Neural cell (in vitro differentiated cells): ENCODE results near the gene INSM1. TPM values are rescaled to one million over a fixed set of nuclear protein-coding genes. Genes with fewer than 3 reads are reported as not detected.
"Not testable (repeated sequence)": the region's sequence is repeated elsewhere in the genome, so short reads cannot be mapped to it uniquely, and the experiment has no call there.

Experiments used
- H2AFZ ChIP-seq: fragments of 200-600, 300-800 bp; sonication (generic), shearing (Covaris generic); 2 replicates; pipeline ENCODE4 v1.6.0; 2014; ENCODE audit warnings: low read depth, mild to moderate bottlenecking, antibody characterized with exemption, low read length, moderate library complexity
- H3F3A ChIP-seq: fragments of 200-600 bp; shearing (Covaris generic); 2 replicates; pipeline ENCODE4 v1.6.1; 2016; ENCODE audit warnings: mild to moderate bottlenecking, moderate library complexity, mixed read lengths, antibody characterized with exemption, low read length; ENCODE audit not compliant: insufficient read depth, poor library complexity, severe bottlenecking
- H3K27ac ChIP-seq: fragments of 200-600, 300-800 bp; sonication (generic), shearing (Covaris generic); 2 replicates; pipeline ENCODE4 v1.5.1; 2014; ENCODE audit warnings: mild to moderate bottlenecking, low read length, moderate library complexity
- H3K27me3 ChIP-seq: fragments of 300-800, 200-600 bp; sonication (generic), shearing (Covaris generic); 2 replicates; pipeline ENCODE4 v1.6.0; 2014; ENCODE audit warnings: mild to moderate bottlenecking, low read depth, low read length, moderate library complexity; ENCODE audit not compliant: insufficient read depth
- H3K36me3 ChIP-seq: fragments of 300-800, 200-600 bp; sonication (generic), shearing (Covaris generic); 2 replicates; pipeline ENCODE4 v1.5.1; 2014; ENCODE audit warnings: mild to moderate bottlenecking, antibody characterized with exemption, low read length, moderate library complexity; ENCODE audit not compliant: insufficient read depth
- H3K4me2 ChIP-seq: fragments of 300-800, 200-600 bp; sonication (generic), shearing (Covaris generic); 2 replicates; pipeline ENCODE4 v1.6.0; 2014; ENCODE audit warnings: mild to moderate bottlenecking, low read length
- H3K4me3 ChIP-seq: fragments of 300-800, 200-600 bp; sonication (generic), shearing (Covaris generic); 2 replicates; pipeline ENCODE4 v1.5.1; 2014; ENCODE audit warnings: mild to moderate bottlenecking, low read length, moderate library complexity
- H3K79me2 ChIP-seq: fragments of 200-600 bp; shearing (Covaris generic); replicated peaks from 2 replicates; pipeline ENCODE4 v1.6.0; 2014; ENCODE audit warnings: mild to moderate bottlenecking, low read length, moderate library complexity; ENCODE audit not compliant: insufficient read depth
- H3K9ac ChIP-seq: fragments of 300-800, 200-600 bp; sonication (generic), shearing (Covaris generic); 2 replicates; pipeline ENCODE4 v1.6.1; 2016; ENCODE audit warnings: mild to moderate bottlenecking, low read length, mixed read lengths
- H3K9me2 ChIP-seq: fragments of 200-600 bp; shearing (Covaris generic); 2 replicates; pipeline ENCODE4 v1.6.1; 2016; ENCODE audit warnings: mild to moderate bottlenecking, low read length, mixed read lengths; ENCODE audit not compliant: insufficient read depth
- H3K9me3 ChIP-seq: fragments of 200-600, 300-800 bp; sonication (generic), shearing (Covaris generic); 2 replicates; pipeline ENCODE4 v1.6.1; 2016; ENCODE audit warnings: mild to moderate bottlenecking, mixed run types, low read length, moderate library complexity, mixed read lengths
- H4K20me1 ChIP-seq: fragments of 200-600 bp; shearing (Covaris generic); 2 replicates; pipeline ENCODE4 v1.6.1; 2016; ENCODE audit warnings: mild to moderate bottlenecking, mixed run types; ENCODE audit not compliant: insufficient read depth
- EP300 ChIP-seq: fragments of 450-650 bp; conservative IDR thresholded peaks from 2 replicates; pipeline ENCODE4 v1.6.1; 2014; ENCODE audit warnings: antibody characterized with exemption, mild to moderate bottlenecking, moderate library complexity; ENCODE audit not compliant: poor library complexity, severe bottlenecking
- EZH2 ChIP-seq: fragments of 200-600, 300-800 bp; shearing (Covaris generic), sonication (generic); IDR thresholded peaks from 2 replicates; pipeline ENCODE4 v1.6.1; 2014; ENCODE audit warnings: antibody characterized with exemption, low read length, borderline replicate concordance, mild to moderate bottlenecking; ENCODE audit not compliant: insufficient read depth, poor library complexity, severe bottlenecking
- MXI1 ChIP-seq: fragments of 450-650 bp; conservative IDR thresholded peaks from 2 replicates; pipeline ENCODE4 v1.6.1; 2014; ENCODE audit warnings: antibody characterized with exemption, mild to moderate bottlenecking; ENCODE audit not compliant: poor library complexity, severe bottlenecking
- POLR2AphosphoS5 ChIP-seq: IDR thresholded peaks from 2 replicates; pipeline ENCODE4 v1.6.1; 2012
- RAD21 ChIP-seq: fragments of 450-650 bp; conservative IDR thresholded peaks from 2 replicates; pipeline ENCODE4 v1.6.1; 2014; ENCODE audit warnings: antibody characterized with exemption, mild to moderate bottlenecking, moderate library complexity
- SMC3 ChIP-seq: fragments of 450-650 bp; conservative IDR thresholded peaks from 2 replicates; pipeline ENCODE4 v1.6.1; 2014; ENCODE audit warnings: antibody characterized with exemption, mild to moderate bottlenecking, moderate library complexity; ENCODE audit not compliant: poor library complexity
- TAF1 ChIP-seq: IDR thresholded peaks from 2 replicates; pipeline ENCODE4 v1.6.1; 2012; ENCODE audit warnings: low read depth
- polyA plus RNA-seq: library from polyadenylated mRNA; depleted of rRNA; stranded (reverse); fragments of >200 nt; gene quantifications from 2 replicates; pipeline ENCODE4 v1.2.3, GENCODE V29; 2014
- TF ChIP-seq, protein P1 (sequence below): fragments of 450-650 bp; IDR thresholded peaks from 2 replicates; pipeline ENCODE4 v1.5.1; 2014; ENCODE audit warnings: antibody characterized with exemption, mild to moderate bottlenecking, moderate library complexity; ENCODE audit not compliant: poor library complexity, severe bottlenecking
- TF ChIP-seq, protein P2 (sequence below): IDR thresholded peaks from 2 replicates; pipeline ENCODE4 v1.6.1; 2012; ENCODE audit warnings: borderline replicate concordance

INSM1 gene
- polyA plus RNA-seq, 1 donor from 2014 or later, result 8.6 TPM

DNA sequence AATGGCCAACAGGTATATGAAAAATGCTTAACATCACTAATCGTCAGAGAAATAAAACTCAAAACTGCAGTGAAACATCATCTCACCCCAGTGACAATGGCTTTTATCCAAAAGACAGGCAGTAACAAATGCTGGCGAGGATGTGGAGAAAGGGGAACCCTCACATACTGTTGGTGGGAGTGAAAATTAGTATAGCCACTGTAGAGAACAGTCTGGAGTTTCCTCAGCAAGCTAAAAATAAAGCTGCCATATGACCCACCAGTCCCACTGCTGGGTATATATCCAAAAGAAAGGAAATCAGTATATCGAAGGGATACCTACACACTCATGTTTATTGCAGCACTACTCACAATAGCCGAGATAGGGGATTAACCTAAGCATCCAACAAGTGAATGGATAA is 23.4 kb upstream of the INSM1 start:
- H3K9me2 ChIP-seq, result no peaks in the 10 kb centered on the region
- TF ChIP-seq TAF1, result no peak
- TF ChIP-seq RAD21, result no peak
- TF ChIP-seq SMC3, result no peak
- no peak for TF ChIP-seq POLR2AphosphoS5
- TF ChIP-seq, protein P1, sequence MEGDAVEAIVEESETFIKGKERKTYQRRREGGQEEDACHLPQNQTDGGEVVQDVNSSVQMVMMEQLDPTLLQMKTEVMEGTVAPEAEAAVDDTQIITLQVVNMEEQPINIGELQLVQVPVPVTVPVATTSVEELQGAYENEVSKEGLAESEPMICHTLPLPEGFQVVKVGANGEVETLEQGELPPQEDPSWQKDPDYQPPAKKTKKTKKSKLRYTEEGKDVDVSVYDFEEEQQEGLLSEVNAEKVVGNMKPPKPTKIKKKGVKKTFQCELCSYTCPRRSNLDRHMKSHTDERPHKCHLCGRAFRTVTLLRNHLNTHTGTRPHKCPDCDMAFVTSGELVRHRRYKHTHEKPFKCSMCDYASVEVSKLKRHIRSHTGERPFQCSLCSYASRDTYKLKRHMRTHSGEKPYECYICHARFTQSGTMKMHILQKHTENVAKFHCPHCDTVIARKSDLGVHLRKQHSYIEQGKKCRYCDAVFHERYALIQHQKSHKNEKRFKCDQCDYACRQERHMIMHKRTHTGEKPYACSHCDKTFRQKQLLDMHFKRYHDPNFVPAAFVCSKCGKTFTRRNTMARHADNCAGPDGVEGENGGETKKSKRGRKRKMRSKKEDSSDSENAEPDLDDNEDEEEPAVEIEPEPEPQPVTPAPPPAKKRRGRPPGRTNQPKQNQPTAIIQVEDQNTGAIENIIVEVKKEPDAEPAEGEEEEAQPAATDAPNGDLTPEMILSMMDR, result no peak
- TF ChIP-seq, protein P2, sequence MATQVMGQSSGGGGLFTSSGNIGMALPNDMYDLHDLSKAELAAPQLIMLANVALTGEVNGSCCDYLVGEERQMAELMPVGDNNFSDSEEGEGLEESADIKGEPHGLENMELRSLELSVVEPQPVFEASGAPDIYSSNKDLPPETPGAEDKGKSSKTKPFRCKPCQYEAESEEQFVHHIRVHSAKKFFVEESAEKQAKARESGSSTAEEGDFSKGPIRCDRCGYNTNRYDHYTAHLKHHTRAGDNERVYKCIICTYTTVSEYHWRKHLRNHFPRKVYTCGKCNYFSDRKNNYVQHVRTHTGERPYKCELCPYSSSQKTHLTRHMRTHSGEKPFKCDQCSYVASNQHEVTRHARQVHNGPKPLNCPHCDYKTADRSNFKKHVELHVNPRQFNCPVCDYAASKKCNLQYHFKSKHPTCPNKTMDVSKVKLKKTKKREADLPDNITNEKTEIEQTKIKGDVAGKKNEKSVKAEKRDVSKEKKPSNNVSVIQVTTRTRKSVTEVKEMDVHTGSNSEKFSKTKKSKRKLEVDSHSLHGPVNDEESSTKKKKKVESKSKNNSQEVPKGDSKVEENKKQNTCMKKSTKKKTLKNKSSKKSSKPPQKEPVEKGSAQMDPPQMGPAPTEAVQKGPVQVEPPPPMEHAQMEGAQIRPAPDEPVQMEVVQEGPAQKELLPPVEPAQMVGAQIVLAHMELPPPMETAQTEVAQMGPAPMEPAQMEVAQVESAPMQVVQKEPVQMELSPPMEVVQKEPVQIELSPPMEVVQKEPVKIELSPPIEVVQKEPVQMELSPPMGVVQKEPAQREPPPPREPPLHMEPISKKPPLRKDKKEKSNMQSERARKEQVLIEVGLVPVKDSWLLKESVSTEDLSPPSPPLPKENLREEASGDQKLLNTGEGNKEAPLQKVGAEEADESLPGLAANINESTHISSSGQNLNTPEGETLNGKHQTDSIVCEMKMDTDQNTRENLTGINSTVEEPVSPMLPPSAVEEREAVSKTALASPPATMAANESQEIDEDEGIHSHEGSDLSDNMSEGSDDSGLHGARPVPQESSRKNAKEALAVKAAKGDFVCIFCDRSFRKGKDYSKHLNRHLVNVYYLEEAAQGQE, result no peak
- no peak for TF ChIP-seq MXI1
- TF ChIP-seq EP300, result no peak
- no peak for TF ChIP-seq EZH2
- H3K4me2 ChIP-seq, result no peak overlapping the region
- H3K9ac ChIP-seq, result no peak overlapping the region
- H3K4me3 ChIP-seq, result no peak overlapping the region
- no peak overlapping the region for H2AFZ ChIP-seq
- H3K9me3 ChIP-seq, result no peaks in the 10 kb centered on the region
- no peaks in the 10 kb centered on the region for H3F3A ChIP-seq
- H3K27ac ChIP-seq, result no peak overlapping the region
- no peaks in the 10 kb centered on the region for H3K79me2 ChIP-seq
- H4K20me1 ChIP-seq, result no peaks in the 10 kb centered on the region
- H3K27me3 ChIP-seq, result no peaks in the 10 kb centered on the region
- no peaks in the 10 kb centered on the region for H3K36me3 ChIP-seq

DNA sequence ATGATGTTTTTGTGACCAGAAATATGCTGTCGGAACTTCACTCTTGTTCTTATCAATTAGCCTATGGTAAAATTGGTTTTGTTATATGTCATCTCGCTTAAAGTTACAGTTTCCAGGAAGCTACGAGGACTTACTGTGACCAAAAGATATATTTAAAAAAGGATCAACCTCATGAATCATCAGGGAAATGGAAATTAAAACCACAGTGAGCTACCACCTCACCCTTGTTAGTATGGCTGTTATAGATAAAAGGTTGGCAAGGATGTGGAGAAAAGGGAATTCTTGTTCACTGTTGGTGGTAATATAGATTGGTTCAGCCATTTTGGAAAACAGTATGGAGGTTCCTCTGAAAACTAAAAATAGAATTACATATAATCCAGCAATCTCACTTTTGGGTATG is 14.3 kb upstream of the INSM1 start:
- Histone ChIP-seq H3K9me3 (peaks cover 5% of the 10 kb centered on the region), H4K20me1 (no peaks in the 10 kb centered on the region), H3K9me2 (no peaks in the 10 kb centered on the region), H3K36me3 (no peaks in the 10 kb centered on the region), H3K79me2 (no peaks in the 10 kb centered on the region), H3K4me3 (no peak overlapping the region), H2AFZ (no peak overlapping the region), H3K27me3 (no peaks in the 10 kb centered on the region), H3K9ac (no peak overlapping the region), H3K4me2 (no peak overlapping the region), H3K27ac (no peak overlapping the region), H3F3A (no peaks in the 10 kb centered on the region)
- no peak for TF ChIP-seq EP300
- TF ChIP-seq, protein P1, result no peak
- no peak for TF ChIP-seq EZH2
- no peak for TF ChIP-seq TAF1
- no peak for TF ChIP-seq MXI1
- TF ChIP-seq, protein P2, result no peak
- TF ChIP-seq POLR2AphosphoS5, result no peak
- no peak for TF ChIP-seq RAD21
- TF ChIP-seq SMC3, result no peak

DNA sequence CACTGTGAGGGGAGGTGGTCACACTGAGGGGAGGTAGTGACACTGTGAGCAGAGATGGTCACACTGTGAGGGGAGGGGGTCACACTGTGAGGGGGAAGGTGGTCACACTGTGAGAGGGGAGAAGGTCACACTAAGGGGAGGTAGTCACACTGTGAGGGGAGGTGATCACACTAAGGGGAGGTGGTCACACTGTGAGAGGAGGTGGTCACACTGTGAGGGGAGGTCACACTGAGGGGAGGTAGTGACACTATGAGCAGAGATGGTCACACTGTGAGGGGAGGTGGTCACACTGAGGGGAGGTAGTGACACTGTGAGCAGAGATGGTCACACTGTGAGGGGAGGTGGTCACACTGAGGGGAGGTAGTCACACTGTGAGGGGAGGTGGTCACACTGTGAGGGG is 12.4 kb upstream of the INSM1 start:
- not testable (repeated sequence) for H3K4me2 ChIP-seq, H3K27ac ChIP-seq, H3K4me3 ChIP-seq, H4K20me1 ChIP-seq, H3K27me3 ChIP-seq, H3K9me3 ChIP-seq, H3K36me3 ChIP-seq, H2AFZ ChIP-seq, H3K79me2 ChIP-seq, H3K9ac ChIP-seq, H3K9me2 ChIP-seq, H3F3A ChIP-seq
